Erythroblast (primary cell): ENCODE measurements around the gene OXSR1.

Experiments used
- GATA1 ChIP-seq: IDR thresholded peaks from 2 replicates; pipeline ENCODE4 v1.6.1; 2011; ENCODE audit warnings: low read depth, mild to moderate bottlenecking, control low read depth, low read length, moderate library complexity
- POLR2A ChIP-seq: IDR thresholded peaks from 2 replicates; pipeline ENCODE4 v1.6.1; 2011; ENCODE audit warnings: mild to moderate bottlenecking, low read length

DNA sequence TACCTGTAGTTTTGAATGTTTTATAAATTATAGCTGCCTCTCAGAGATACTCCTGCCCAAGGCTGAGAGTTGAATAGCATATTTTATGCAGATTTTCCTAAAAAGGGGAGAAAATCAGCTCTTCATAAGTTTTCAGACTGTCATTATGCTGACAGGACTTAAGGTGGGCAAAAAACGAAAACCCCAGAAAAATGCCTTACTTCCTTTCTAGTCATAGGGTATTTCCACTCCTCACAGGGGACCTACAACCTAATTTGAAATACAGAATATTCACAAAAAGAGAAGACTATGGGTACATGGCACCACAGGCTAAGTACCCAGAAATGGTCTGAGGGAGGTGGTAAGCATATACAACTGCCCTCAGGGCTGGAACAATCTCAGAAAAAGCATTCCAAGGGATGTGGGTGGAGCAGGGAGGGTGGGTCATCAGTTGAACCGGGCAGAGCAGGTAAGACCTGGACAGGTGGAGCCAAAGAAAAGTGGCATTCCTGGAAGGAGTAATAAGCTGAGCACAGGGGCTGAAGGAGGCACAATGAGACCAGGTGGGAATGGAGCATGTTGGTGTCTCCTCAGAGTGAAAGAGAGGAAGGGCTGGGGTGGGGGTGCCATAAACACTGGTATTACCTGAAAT, 10.6 kb upstream of the OXSR1 start:
- TF ChIP-seq POLR2A (no peak), GATA1 (no peak)
